NOMO-1 treated with dmso at 0.1 percent for 144 hours (cell line): ENCODE measurements around the gene SRC.
"Not testable (repeated sequence)": the region's sequence is repeated elsewhere in the genome, so short reads cannot be mapped to it uniquely, and the experiment has no call there.

Experiments
- DNase-seq: peaks from one replicate; lab custom pipeline; 2025; ENCODE audit not compliant: unreplicated experiment; lab: John Stamatoyannopoulos, UW

The SRC gene

DNA sequence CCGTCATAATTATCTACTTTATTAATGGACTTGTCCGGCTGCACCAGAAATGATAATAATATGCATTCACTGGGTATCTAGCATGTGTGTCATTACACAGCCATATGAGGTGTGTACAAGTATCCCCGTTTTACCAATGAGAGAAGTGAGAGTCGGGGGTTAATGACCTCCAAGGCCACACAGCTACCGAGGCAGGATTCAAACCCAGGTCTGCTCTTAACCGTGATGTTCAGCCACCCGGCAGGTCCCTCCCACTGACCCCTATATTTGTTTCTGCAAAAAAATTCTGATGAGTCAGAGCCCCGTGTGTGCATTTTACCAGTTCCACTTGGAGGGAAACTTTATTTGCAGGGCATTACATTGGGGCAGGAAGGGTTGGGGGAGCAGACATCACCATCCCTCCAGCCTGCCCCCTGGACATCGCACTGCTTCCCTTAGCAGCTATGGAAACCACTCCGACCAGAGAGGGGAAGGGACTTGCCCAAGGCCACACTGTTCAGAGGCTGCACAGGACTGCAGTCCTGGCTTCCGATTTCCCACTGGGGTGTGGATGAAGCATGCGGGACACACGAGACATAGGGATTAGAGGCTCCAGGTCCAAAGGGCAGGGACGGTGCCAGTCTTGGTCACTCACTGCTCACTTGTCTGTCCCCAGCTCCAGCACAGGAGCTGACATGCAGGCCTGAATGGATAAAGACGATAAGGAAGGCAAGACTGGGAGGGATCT is 10.1 kb upstream of the SRC start:
- peak; percentile 12 for DNase-seq

- DNase-seq = peak; percentile 19
Observed at GRCh38 chr20:37336369-37337207, 9.4 kb upstream of the SRC start.

- DNase-seq = no peak
Observed at GRCh38 chr20:37337208-37337991, 8.5 kb upstream of the SRC start.

DNA sequence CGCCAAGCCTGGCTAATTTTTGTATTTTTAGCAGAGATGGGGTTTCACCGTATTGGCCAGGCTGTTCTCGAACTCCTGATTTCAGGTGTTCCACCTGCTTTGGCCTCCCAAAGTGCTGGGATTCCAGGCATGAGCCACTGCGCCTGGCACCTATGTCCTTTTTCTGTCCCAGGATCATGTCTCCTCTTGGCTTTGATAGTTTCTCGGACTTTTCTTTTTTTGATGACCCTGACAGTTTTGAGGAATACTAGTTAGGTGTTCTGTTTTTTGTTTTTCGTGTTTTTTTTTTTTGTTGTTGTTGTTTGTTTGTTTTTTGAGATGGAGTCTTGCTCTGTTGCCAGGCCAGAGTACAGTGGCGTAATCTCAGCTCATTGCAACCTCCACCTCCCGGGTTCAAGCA is 7.6 kb upstream of the SRC start:
- not testable (repeated sequence) for DNase-seq

DNA sequence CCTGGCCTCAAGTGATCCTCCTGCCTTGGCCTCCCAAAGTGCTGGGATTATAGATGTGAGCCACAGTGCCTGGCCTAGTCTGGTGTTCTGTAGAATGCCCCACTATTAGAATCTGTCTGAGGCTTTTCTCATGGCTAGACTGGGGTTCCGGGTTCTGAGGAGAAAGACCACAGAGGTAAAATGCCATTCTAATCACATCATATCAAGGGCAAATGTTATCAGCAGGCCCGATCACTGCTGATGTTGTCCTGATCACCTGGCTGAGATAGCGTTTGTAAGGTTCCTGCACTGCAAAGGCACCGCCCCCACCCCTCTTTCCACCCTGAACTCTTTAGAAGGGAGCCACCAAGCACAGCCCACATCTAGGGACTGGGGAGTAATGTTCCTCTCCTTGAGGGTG is 6.7 kb upstream of the SRC start:
- DNase-seq = no peak

- not testable (repeated sequence) for DNase-seq
Observed at GRCh38 chr20:37339764-37340109, 6.2 kb upstream of the SRC start.

GRCh38 chr20:37340998-37341397 is 4.9 kb upstream of the SRC start:
- no peak for DNase-seq

DNA sequence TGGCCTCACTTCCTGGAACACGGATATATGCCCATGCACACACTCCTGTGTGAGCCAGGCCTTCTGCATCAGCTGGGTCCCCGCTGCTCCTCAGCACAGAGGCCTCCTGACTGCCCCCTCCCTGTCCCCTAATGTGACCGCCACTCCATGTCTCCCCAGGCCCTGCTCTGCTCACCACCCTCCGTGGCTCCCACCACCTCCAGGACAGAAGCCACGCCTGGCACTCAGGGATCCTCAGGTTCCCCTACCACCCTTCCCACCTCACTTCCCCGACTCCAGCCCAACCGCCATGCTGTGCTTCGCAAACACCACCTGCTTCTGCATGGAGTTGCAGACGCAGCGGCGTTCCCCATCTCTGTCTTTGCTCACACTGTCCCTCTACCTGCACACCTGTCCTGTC is 4.3 kb upstream of the SRC start:
- no peak for DNase-seq

DNA sequence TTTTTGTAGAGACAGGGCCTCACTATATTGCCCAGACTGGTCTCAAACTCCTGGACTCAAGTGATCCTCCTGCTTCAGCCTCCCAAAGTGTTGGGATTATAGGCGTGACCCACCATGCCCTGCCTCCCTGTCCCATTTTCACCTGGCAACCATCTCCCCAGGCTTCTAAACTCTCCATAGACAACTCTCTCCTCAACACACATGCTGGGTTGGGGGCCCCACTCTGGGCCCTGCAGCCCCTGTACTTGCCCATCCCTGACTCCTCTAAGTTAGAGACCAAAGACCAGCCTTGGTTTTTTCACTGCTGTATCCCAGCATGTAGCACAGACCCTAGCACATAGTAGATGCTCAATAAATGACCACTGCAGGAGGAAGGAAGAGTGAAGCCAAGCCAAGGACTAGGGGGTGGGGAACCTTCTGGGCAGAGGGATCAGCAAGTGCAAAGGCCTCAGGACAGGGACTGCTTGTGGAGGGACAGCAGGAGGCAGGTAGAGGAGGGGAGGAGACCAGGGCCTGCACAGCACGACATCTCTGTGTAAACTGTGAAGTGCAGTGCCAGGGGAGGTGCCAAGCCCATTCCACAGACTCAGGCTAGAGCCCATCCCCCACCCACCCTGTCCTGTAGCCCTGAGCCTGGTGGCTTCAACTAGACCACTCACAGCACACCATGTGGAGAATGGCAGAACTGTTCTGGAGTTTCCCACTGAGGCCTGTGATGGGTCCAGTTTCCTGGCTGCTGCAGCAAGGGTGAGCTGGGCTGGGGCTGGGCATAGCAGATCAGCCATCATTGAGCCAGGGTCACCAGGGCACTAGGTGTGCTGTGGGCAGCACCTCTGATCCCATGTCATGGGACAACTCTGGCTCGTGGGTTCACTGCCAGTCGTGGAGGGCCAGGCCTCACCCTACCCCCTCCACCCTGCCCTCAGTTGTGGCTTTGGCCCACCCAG is 3.4 kb upstream of the SRC start:
- no peak for DNase-seq

DNA sequence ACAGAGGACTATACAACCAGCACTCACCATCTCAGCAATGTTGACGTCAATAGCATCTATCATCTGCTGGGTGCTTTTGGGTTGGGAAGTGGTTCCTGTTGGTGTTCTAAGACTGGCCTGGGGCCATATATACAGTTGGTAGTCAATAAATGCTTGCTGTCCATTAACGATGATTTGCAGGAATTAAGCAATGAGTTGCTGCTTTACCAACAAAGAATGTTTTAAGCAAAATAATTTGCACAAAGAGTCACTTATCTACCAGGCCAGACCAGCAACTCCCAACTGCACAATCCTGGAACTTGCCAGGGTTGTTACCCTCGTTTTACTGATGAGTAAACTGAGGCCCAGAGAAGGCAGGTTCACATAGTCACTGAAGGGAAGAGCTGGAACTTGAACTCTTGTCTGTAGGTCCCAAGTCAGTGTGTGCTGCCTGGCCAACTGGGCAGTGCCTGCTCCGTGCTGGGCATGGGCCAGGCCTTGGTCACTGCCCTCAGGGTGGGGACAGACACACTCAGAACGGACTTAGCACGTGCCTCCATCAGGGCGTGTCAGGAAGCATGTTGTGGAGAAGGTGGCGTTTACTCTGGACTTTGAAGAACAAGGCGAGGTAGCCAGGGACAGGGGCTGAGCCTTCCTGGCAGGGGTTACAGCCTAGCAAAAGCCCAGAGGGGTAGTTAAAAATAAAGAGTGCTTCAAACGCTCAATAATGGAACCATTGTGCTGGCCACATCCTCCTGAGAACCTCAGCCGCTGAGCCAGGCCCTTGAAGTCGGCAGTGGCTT is 2.5 kb upstream of the SRC start:
- DNase-seq = no peak

DNA sequence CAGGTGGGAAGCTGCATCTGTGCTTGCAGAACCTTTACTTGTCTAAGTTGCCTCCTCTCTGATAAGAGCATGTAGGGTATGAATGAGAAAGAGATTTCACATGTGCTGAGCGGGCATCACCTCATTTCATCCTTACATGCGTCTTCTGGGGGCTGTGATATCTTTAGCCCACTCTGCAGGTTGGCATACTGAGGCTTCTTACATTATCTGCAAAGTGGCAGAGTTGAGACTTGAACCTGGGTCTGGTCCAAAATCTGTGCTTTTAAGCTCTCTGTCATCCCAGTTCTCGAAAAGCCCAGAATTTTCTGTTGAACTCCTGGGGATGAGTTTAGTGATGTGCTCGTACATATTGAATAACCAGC is 2.0 kb upstream of the SRC start:
- no peak for DNase-seq

GRCh38 chr20:37344506-37345338 is 1.2 kb upstream of the SRC start:
- DNase-seq = no peak

GRCh38 chr20:37346236-37346534 is 245 bp downstream of the SRC start:
- no peak for DNase-seq

- DNase-seq = no peak
Observed at GRCh38 chr20:37346535-37347346, 801 bp downstream of the SRC start.

GRCh38 chr20:37347347-37347823 is 1.4 kb downstream of the SRC start:
- DNase-seq = no peak

DNA sequence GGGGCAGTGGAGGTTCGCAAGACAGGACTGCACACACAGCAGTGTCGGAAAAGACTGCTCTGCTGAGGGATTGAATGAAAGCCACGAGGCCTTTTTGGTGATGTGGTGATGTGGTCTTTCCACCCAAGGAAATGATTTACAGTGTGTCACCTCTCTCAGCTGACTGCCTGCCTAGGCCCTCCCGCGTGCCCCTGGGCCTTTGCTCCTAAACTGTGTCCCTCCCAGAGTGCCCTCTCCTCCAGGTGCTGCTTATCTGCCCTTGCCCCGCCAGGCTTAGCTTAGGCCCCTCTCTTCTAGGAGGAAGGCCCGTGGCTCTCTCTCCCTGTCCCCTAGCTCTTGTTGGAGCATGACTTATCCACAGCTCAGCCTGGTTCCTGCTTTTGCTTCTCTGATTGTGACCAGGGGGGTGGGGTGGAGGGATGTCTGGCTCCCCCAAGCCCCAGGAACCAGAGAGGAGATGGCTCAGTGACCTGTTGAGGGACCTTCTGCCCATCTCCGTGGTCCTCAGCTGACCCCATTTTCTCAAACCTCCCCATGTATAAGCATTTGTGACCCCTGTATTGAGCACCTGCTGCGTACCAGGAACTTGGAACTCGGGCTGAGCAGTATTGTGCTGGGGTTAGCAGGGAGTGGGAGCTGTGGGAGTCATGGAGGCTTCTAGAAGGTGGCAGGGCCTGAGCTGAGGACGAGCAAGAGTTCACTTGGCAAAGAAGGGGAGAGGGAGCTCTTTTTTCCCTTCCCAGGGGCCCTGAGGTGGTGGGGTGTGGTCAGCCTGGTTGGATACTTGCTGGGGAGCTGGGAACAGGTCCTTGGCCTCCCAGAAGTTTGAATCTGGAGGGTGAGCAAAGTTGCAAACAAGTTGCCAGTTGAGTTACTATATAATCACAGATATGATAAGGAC is 2.2 kb downstream of the SRC start:
- no peak for DNase-seq

DNA sequence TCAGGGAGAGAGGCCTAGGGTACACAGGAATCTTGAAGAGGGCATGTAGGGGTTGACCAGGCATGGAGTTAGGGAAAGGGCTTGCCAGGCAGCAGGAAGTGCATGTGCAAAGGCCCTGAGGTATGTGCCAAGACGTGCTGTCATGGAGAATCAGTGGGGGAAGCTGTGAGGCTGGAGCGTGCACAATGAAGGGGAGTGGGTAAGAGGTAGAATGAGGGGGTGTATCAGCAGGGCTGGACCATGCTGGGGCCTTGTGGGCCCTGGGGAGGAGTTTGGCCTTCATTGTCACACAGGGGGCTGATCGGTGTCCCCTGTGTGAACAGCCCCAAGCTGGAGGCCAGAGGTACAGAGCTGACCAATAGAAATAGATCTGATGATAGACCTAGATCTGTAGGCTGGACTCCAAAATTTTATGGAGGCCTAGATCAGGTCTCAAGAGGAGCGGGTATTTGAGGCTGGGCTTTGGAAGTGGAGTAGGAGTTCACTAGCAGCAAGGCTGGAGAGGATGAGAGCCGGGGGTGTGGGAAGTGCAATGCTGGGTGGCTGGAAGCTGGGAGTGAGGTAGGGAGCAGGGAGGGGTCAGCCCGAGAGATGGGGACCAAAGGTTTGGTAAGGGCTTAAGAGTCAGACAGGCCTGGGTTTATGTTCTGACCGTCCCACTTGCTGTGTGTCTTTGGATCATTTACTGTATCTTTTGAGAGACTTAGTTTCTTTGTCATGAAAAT is 3.0 kb downstream of the SRC start:
- no peak for DNase-seq
